HepG2 (cell line): ENCODE data around the gene PPFIA3. TPM values are rescaled to one million over a fixed set of nuclear protein-coding genes. Genes with fewer than 3 reads are reported as not detected.
A peak's percentile ranks its signal among the peaks of the same experiment; 100 is the strongest.

Source experiments
- GABPA ChIP-seq, 2 experiments: IDR thresholded peaks; 2 replicates each; pipeline ENCODE4 v1.6.1; 2011 to 2016; ENCODE audit warnings: low read depth in 2 of 2, low read length in 1 of 2, missing biosample characterization in 1 of 2, missing genetic modification characterization in 1 of 2
- HINFP ChIP-seq: sonication (generic); formaldehyde crosslinking; IDR thresholded peaks from 2 replicates; pipeline ENCODE4 v1.4.0; 2020; ENCODE audit warnings: low read depth, mild to moderate bottlenecking, missing genetic modification reagents
- MBD4 ChIP-seq: IDR thresholded peaks from 2 replicates; pipeline ENCODE4 v1.6.1; 2012; ENCODE audit warnings: low read length, inconsistent platforms, borderline replicate concordance
- NCOA2 ChIP-seq: sonication (generic); formaldehyde crosslinking; IDR thresholded peaks from 2 replicates; pipeline ENCODE4 v1.8.0; 2022; ENCODE audit warnings: inconsistent platforms
- PAXIP1 ChIP-seq: sonication (generic); formaldehyde crosslinking; conservative IDR thresholded peaks from 2 replicates; pipeline ENCODE4 v1.4.0; 2020; ENCODE audit warnings: mild to moderate bottlenecking, missing genetic modification reagents, moderate library complexity
- XBP1 ChIP-seq: sonication (generic); formaldehyde crosslinking; IDR thresholded peaks from 2 replicates; pipeline ENCODE4 v1.5.0; 2020; ENCODE audit warnings: missing genetic modification reagents
- ZNF296 ChIP-seq: sonication (generic); formaldehyde crosslinking; conservative IDR thresholded peaks from 2 replicates; pipeline ENCODE4 v1.5.0; 2020; ENCODE audit warnings: mild to moderate bottlenecking, missing genetic modification reagents
- ZNF503 ChIP-seq: sonication (generic); formaldehyde crosslinking; IDR thresholded peaks from 2 replicates; pipeline ENCODE4 v1.4.0; 2020; ENCODE audit warnings: missing genetic modification reagents
- polyA plus RNA-seq, 8 experiments: library from polyadenylated mRNA; depleted of rRNA in 3 of 8; stranded (reverse) in 7 of 8; unstranded in 1 of 8; fragments of >200 nt; fragmentation: Illumina TruSeq in 4 of 8; extraction: Trizol in 4 of 8; gene quantifications; 2 replicates each; pipeline versions ENCODE4 v1.2.1 to v1.2.3, GENCODE V29; 2011 to 2016; ENCODE audit warnings: low read depth in 4 of 8, missing spikeins in 1 of 8, mixed read lengths in 1 of 8; ENCODE audit not compliant: insufficient read depth in 1 of 8
- total RNA-seq, 5 experiments: library from RNA; depleted of rRNA; stranded (reverse); fragments of >200 nt; fragmentation: Illumina TruSeq; extraction: Trizol; gene quantifications; 2 replicates each; pipeline ENCODE4 v1.2.3, GENCODE V29; 2016; ENCODE audit warnings: low read depth in 1 of 5

PPFIA3 gene
- total and polyA plus RNA-seq, 2 of the 13 experiments (the other 11 are each of a cell fraction or from before 2014, with no cell fraction given) = 6.7 to 8.6 TPM

GRCh38 chr19:49155005-49155819, 35.9 kb downstream of the PPFIA3 start, which contains the start of gene HRC (continued):
- TF ChIP-seq PAXIP1 (CRISPR knock-in tag) (peak; percentile 56), NCOA2 (CRISPR knock-in tag) (no peak), XBP1 (CRISPR knock-in tag) (no peak), ZNF296 (CRISPR knock-in tag) (peak; percentile 80; the same call in 1 of the 2 replicates), GABPA (IDR thresholded peaks at IDR 0.05; ENCODE audit: low read depth, low read length) (0 out of 2 replicates have a peak, but pooled peaks have one; percentile 6), GABPA (CRISPR knock-in tag; IDR thresholded peaks at IDR 0.05; ENCODE audit: low read depth) (peak; percentile 59), MBD4 (no peak), HINFP (CRISPR knock-in tag) (no peak), ZNF503 (CRISPR knock-in tag) (no peak)
